B cell (primary cell): ENCODE results near the gene NUAK2. TPM values are rescaled to one million over a fixed set of nuclear protein-coding genes. Genes with fewer than 3 reads are reported as not detected.
A peak's percentile ranks its signal among the peaks of the same experiment; 100 is the strongest.

Experiments used
- ATAC-seq: fragments of 200-7000 bp; cut with Tn5 transposase; one replicate; pipeline ENCODE4 v1.10.0; 2021; ENCODE audit warnings: low read depth, mild to moderate bottlenecking, moderate number of reproducible peaks, moderate library complexity
- CTCF ChIA-PET: fragments of 350-600 bp; sonication (Branson Sonifier 250); formaldehyde crosslinking; loops from one replicate; lab custom pipeline; 2021; ENCODE audit warnings: antibody characterized with exemption, inconsistent platforms; lab: Charles Lee
- POLR2A ChIA-PET: fragments of 350-600 bp; sonication (Branson Sonifier 250); formaldehyde crosslinking; loops from one replicate; lab custom pipeline; 2021; ENCODE audit warnings: antibody characterized with exemption; lab: Charles Lee
- DNase-seq: peaks from one replicate; pipeline ENCODE4 v3.0.0; 2013
- H2AFZ ChIP-seq: 2 replicates; pipeline ENCODE4 v1.6.1; 2012; ENCODE audit warnings: mild to moderate bottlenecking, low read depth, low read length; ENCODE audit not compliant: insufficient read depth, poor library complexity, severe bottlenecking
- H3K27ac ChIP-seq, 2 donors: 1 replicate in 1 of 2; 2 replicates in 1 of 2; pipeline ENCODE4 v1.5.1; 2012 to 2013; ENCODE audit warnings: low read length in 2 of 2, mild to moderate bottlenecking in 2 of 2, moderate library complexity in 1 of 2
- H3K27me3 ChIP-seq, 4 experiments: fragments of 200-600 bp in 1 of 4; sonication (generic) in 1 of 4; replicated peaks in 1 of 4; 1 replicate in 2 of 4; 2 replicates in 2 of 4; pipeline versions ENCODE4 v1.6.1 to v1.7.0; 2013 to 2016; ENCODE audit warnings: low read length in 3 of 4, mild to moderate bottlenecking in 2 of 4, mixed read lengths in 1 of 4, moderate library complexity in 1 of 4; ENCODE audit not compliant: insufficient read depth in 4 of 4, control insufficient read depth in 3 of 4; ENCODE audit errors: control extremely low read depth in 1 of 4
- H3K36me3 ChIP-seq, 2 experiments: replicated peaks in 1 of 2; 1 replicate in 1 of 2; 2 replicates in 1 of 2; pipeline versions ENCODE4 v1.6.1 to v1.7.1; 2013; ENCODE audit warnings: low read length in 1 of 2; ENCODE audit not compliant: insufficient read depth in 2 of 2, control insufficient read depth in 1 of 2; ENCODE audit errors: control extremely low read depth in 1 of 2, extremely low read depth in 1 of 2
- H3K4me1 ChIP-seq, 2 donors: fragments of 200-600 bp in 1 of 2; sonication (generic) in 1 of 2; 1 replicate in 1 of 2; 2 replicates in 1 of 2; pipeline versions ENCODE4 v1.5.1 to v1.6.1; 2013 to 2017; ENCODE audit warnings: low read length in 2 of 2; ENCODE audit not compliant: control insufficient read depth in 2 of 2, insufficient read depth in 2 of 2
- H3K4me2 ChIP-seq: replicated peaks from 2 replicates; pipeline ENCODE3; 2012; ENCODE audit warnings: mild to moderate bottlenecking, low read depth, low read length; ENCODE audit not compliant: poor library complexity, severe bottlenecking
- H3K4me3 ChIP-seq, 5 experiments: fragments of 200-600 bp in 1 of 5; sonication (generic) in 1 of 5; 1 replicate in 3 of 5; 2 replicates in 2 of 5; pipeline versions ENCODE4 v1.5.1 to v1.7.0; 2011 to 2016; ENCODE audit warnings: low read length in 4 of 5, mild to moderate bottlenecking in 4 of 5, low read depth in 2 of 5, control low read depth in 1 of 5, moderate library complexity in 1 of 5; ENCODE audit not compliant: insufficient read depth in 1 of 5; ENCODE audit errors: control extremely low read depth in 1 of 5, extremely low read depth in 1 of 5
- H3K79me2 ChIP-seq: fragments of 200-600 bp; sonication (generic); one replicate; pipeline ENCODE4 v1.6.0; 2016; ENCODE audit warnings: low read length; ENCODE audit not compliant: control insufficient read depth, insufficient read depth
- H3K9ac ChIP-seq: fragments of 200-600 bp; sonication (generic); 2 replicates; pipeline ENCODE4 v1.6.1; 2017; ENCODE audit warnings: mild to moderate bottlenecking, low read length, moderate library complexity
- H3K9me3 ChIP-seq, 3 donors: one replicate each; pipeline versions ENCODE4 v1.6.1 to v1.7.1; 2013; ENCODE audit warnings: low read length in 2 of 3; ENCODE audit not compliant: control insufficient read depth in 2 of 3, insufficient read depth in 1 of 3; ENCODE audit errors: control extremely low read depth in 1 of 3
- H4K20me1 ChIP-seq: 2 replicates; pipeline ENCODE4 v1.6.0; 2012; ENCODE audit warnings: mild to moderate bottlenecking, low read length; ENCODE audit not compliant: insufficient read depth, control insufficient read depth, poor library complexity, severe bottlenecking
- H3K27ac Mint-ChIP-seq: one replicate; pipeline ENCODE4 v1.8.0; 2021; ENCODE audit warnings: mixed read lengths
- H3K27me3 Mint-ChIP-seq: one replicate; pipeline ENCODE4 v1.8.0; 2021; ENCODE audit warnings: mixed read lengths
- H3K4me1 Mint-ChIP-seq: one replicate; pipeline ENCODE4 v1.8.0; 2021; ENCODE audit warnings: mixed read lengths
- H3K4me3 Mint-ChIP-seq: one replicate; pipeline ENCODE4 v1.8.0; 2021; ENCODE audit warnings: mixed read lengths
- H3K9me3 Mint-ChIP-seq: one replicate; pipeline ENCODE4 v1.8.0; 2022; ENCODE audit warnings: mixed read lengths; ENCODE audit not compliant: insufficient read depth
- CTCF ChIP-seq: fragments of 200-600 bp; IDR thresholded peaks from one replicate; pipeline ENCODE4 v1.8.0; 2022; ENCODE audit warnings: antibody characterized with exemption, mild to moderate bottlenecking
- EZH2 ChIP-seq: IDR thresholded peaks from 2 replicates; pipeline ENCODE4 v1.6.1; 2012; ENCODE audit warnings: borderline replicate concordance, low read depth, mild to moderate bottlenecking, moderate library complexity, low read length; ENCODE audit not compliant: insufficient read depth, poor library complexity, severe bottlenecking
- WGBS: methylation state at CpG from one replicate; pipeline ENCODE4 v1.1.5; 2013; ENCODE audit warnings: missing lambda C conversion rate; ENCODE audit not compliant: insufficient coverage; 5-methylcytosine and 5-hydroxymethylcytosine counted together
- intact Hi-C: fragments of 100-400 bp; cut with micrococcal nuclease; formaldehyde crosslinking; loops from one replicate; pipeline ENCODE4 v1.10.0; 2022
- polyA plus RNA-seq: library from polyadenylated mRNA; depleted of rRNA; stranded (reverse); fragments of >200 nt; gene quantifications from 2 replicates; pipeline ENCODE4 v1.2.3, GENCODE V29; 2012
- total RNA-seq, 2 donors: library from RNA; stranded (reverse); fragments of 120-200 nt in 1 of 2; gene quantifications; 1 replicate in 1 of 2; 2 replicates in 1 of 2; pipeline versions ENCODE4 v1.2.3 to v1.2.4, GENCODE V29; 2013 to 2022

NUAK2 gene
- total and polyA plus RNA-seq, 2 donors (not counting 1 experiment from before 2014, with no cell fraction given), result 37.9 to 102 TPM

GRCh38 chr1:205279986-205280385 is 41.6 kb downstream of the NUAK2 start:
- intact Hi-C loops, result loop anchor here (10.0 kb wide), 1 partner anchor 775 kb away; the partner anchor contains the start of gene RHEX
- WGBS, result 0% methylated on average over 3 of the region's 3 CpGs

More at GRCh38 chr1:205279986-205280385, 41.6 kb downstream of the NUAK2 start:
- Histone ChIP-seq H3K4me1 (peaks cover 94 to 97% of the 10 kb centered on the region in 2 donors), H3K27me3 (no peaks in the 10 kb centered on the region), H3K27ac (peak overlapping the region; percentile 66 to 85), H3K4me2 (peak overlapping the region; percentile 74), H3K36me3 (no peaks in the 10 kb centered on the region), H3K9ac (peak overlapping the region; percentile 62), H2AFZ (peak overlapping the region; percentile 34), H3K9me3 (peaks cover 0 to 6% (median 0%) of the 10 kb centered on the region in 3 donors), H3K4me3 (peak overlapping the region in 3 of 5 experiments; percentile 1 to 44 (median 11)), H3K79me2 (peaks cover 48% of the 10 kb centered on the region), H4K20me1 (no peaks in the 10 kb centered on the region)
- peak; percentile 37 for ATAC-seq
- peak overlapping the region; percentile 91 for H3K27ac Mint-ChIP-seq
- CTCF ChIA-PET, result interaction anchor here (0.8 to 56.6 kb wide), 7 partner anchors 9 to 245 kb away, joined by 3 to 2421 read pairs (median 10); partner anchors contain the start of gene NUAK2
- POLR2A ChIA-PET, result interaction anchor here (0.6 to 10.5 kb wide), 5 partner anchors 7 to 53 kb away, joined by 3 to 194 read pairs (median 11); partner anchors contain the start of gene NUAK2
- DNase-seq, result peak; percentile 79
- H3K9me3 Mint-ChIP-seq, result no peaks in the 10 kb centered on the region
- TF ChIP-seq EZH2 (no peak), CTCF (no peak)
- peak overlapping the region; percentile 76 for H3K4me3 Mint-ChIP-seq
- H3K4me1 Mint-ChIP-seq, result peaks cover 84% of the 10 kb centered on the region
- H3K27me3 Mint-ChIP-seq, result no peaks in the 10 kb centered on the region
